Measurements from ENCODE around the gene NAA15. TPM values are rescaled to one million over a fixed set of nuclear protein-coding genes. Genes with fewer than 3 reads are reported as not detected.
"Not testable (repeated sequence)": the region's sequence is repeated elsewhere in the genome, so short reads cannot be mapped to it uniquely, and the experiment has no call there.

NAA15 gene
- total and polyA plus RNA-seq, 11 donors, result 8.7 to 50.8 (median 31.3) TPM

GRCh38 chr4:139438141-139438540, 136.8 kb downstream of the NAA15 start:
- Histone ChIP-seq H3K9me3 (peaks cover 0 to 39% (median 10%) of the 10 kb centered on the region in 12 donors), H3K27me3 (no peaks in the 10 kb centered on the region), H3K4me1 (no peaks in the 10 kb centered on the region), H3K27ac (no peak overlapping the region), H3K36me3 (peaks cover 0 to 22% (median 0%) of the 10 kb centered on the region in 9 donors), H3K4me3 (no peak overlapping the region)
- 87 to 97% (median 94%) methylated on average over 2 of the region's 2 CpGs for WGBS, 4 donors
- intact Hi-C loops (cut with DNase I), result no loop called here
- DNase-seq (no peak), ATAC-seq (no peak)
- TF ChIP-seq POLR2A (IDR thresholded peaks at IDR 0.05) (no peak), CTCF (IDR thresholded peaks at IDR 0.05) (no peak)

GRCh38 chr4:139441029-139441428, 139.7 kb downstream of the NAA15 start:
- WGBS, 4 donors, result 94 to 98% (median 97%) methylated on average over 4 of the region's 4 CpGs
- Histone ChIP-seq H3K9me3 (peaks cover 0 to 39% (median 10%) of the 10 kb centered on the region in 12 donors), H3K4me1 (no peaks in the 10 kb centered on the region), H3K27me3 (no peaks in the 10 kb centered on the region), H3K36me3 (peaks cover 0 to 22% (median 0%) of the 10 kb centered on the region in 9 donors), H3K4me3 (no peak overlapping the region), H3K27ac (no peak overlapping the region)
- TF ChIP-seq CTCF (IDR thresholded peaks at IDR 0.05) (no peak), POLR2A (IDR thresholded peaks at IDR 0.05) (no peak)
- intact Hi-C loops (cut with DNase I), result no loop called here
- DNase-seq (no peak), ATAC-seq (no peak)

GRCh38 chr4:139443661-139444060, 142.4 kb downstream of the NAA15 start:
- Histone ChIP-seq H3K36me3 (no peaks in the 10 kb centered on the region), H3K9me3 (peaks cover 0 to 19% (median 3%) of the 10 kb centered on the region in 12 donors), H3K4me3 (no peak overlapping the region), H3K4me1 (no peaks in the 10 kb centered on the region), H3K27ac (no peak overlapping the region), H3K27me3 (no peaks in the 10 kb centered on the region)
- DNase-seq (no peak), ATAC-seq (no peak)
- WGBS, 4 donors, result 72 to 85% (median 83%) methylated on average over 7 of the region's 7 CpGs
- TF ChIP-seq POLR2A (IDR thresholded peaks at IDR 0.05) (no peak), CTCF (IDR thresholded peaks at IDR 0.05) (no peak)
- intact Hi-C loops (cut with DNase I), result no loop called here

- 61 to 98% (median 66%) methylated on average over 3 of the region's 3 CpGs for WGBS, 4 donors
- ATAC-seq; H3K27ac ChIP-seq; H3K9me3 ChIP-seq; DNase-seq; intact Hi-C loops (cut with DNase I); H3K36me3 ChIP-seq; H3K27me3 ChIP-seq; H3K4me3 ChIP-seq; H3K4me1 ChIP-seq: not testable (repeated sequence)
Observed at GRCh38 chr4:139444881-139445280, 143.6 kb downstream of the NAA15 start.

- H3K9me3 ChIP-seq; ATAC-seq; H3K36me3 ChIP-seq; intact Hi-C loops (cut with DNase I); H3K4me1 ChIP-seq; H3K4me3 ChIP-seq; DNase-seq; H3K27ac ChIP-seq; H3K27me3 ChIP-seq: not testable (repeated sequence)
- 93 to 96% (median 95%) methylated on average over 4 of the region's 4 CpGs for WGBS, 4 donors
Observed at GRCh38 chr4:139447078-139447477, 145.8 kb downstream of the NAA15 start.
